GM21717 (cell line): ENCODE data around the gene GARNL3.

Experiments used
- ATAC-seq: cut with Tn5 transposase; IDR thresholded peaks from one replicate; pipeline ENCODE4 v1.9.1; 2021; ENCODE audit warnings: mild to moderate bottlenecking, moderate library complexity; ENCODE audit not compliant: unreplicated experiment

GARNL3 gene

GRCh38 chr9:127426756-127427155 is 162.2 kb downstream of the GARNL3 start:
- no peak for ATAC-seq

GRCh38 chr9:127428348-127428747 is 163.8 kb downstream of the GARNL3 start:
- ATAC-seq: no peak

GRCh38 chr9:127430415-127430814 is 165.8 kb downstream of the GARNL3 start:
- ATAC-seq: no peak

- ATAC-seq: no peak
Measured at GRCh38 chr9:127437497-127438264, 173.1 kb downstream of the GARNL3 start.

- ATAC-seq: no peak
Measured at GRCh38 chr9:127438394-127438793, 173.8 kb downstream of the GARNL3 start.
